Keratinocyte (primary cell): ENCODE data around the gene LYVE1. TPM values are rescaled to one million over a fixed set of nuclear protein-coding genes. Genes with fewer than 3 reads are reported as not detected.

Experiments used
- DNase-seq: peaks from one replicate; pipeline ENCODE4 v3.0.0-alpha.2; 2011; ENCODE audit warnings: low read depth, missing footprints, low spot score
- FAIRE-seq: peaks from 2 replicates; lab custom pipeline; 2011; peaks lifted over from hg19 to GRCh38; lab: Jason Lieb, UNC
- H2AFZ ChIP-seq: 2 replicates; pipeline ENCODE4 v1.6.0; 2012; ENCODE audit warnings: low read length, control low read depth, inconsistent platforms; ENCODE audit not compliant: control insufficient read depth
- H3K27ac ChIP-seq: 2 replicates; pipeline ENCODE4 v1.5.1; 2011; ENCODE audit warnings: low read length; ENCODE audit not compliant: control insufficient read depth, insufficient read depth
- H3K27me3 ChIP-seq: 3 replicates; pipeline ENCODE4 v1.6.0; 2011; ENCODE audit warnings: low read length; ENCODE audit not compliant: control insufficient read depth, insufficient read depth; ENCODE audit errors: extremely low read depth
- H3K36me3 ChIP-seq, 2 experiments: 2 replicates in 1 of 2; 3 replicates in 1 of 2; pipeline ENCODE4 v1.5.1; 2011; ENCODE audit warnings: low read length in 2 of 2, mild to moderate bottlenecking in 1 of 2; ENCODE audit not compliant: control insufficient read depth in 2 of 2, insufficient read depth in 2 of 2; ENCODE audit errors: extremely low read depth in 1 of 2
- H3K4me1 ChIP-seq: 3 replicates; pipeline ENCODE4 v1.5.1; 2011; ENCODE audit warnings: low read length; ENCODE audit not compliant: control insufficient read depth, insufficient read depth; ENCODE audit errors: extremely low read depth
- H3K4me2 ChIP-seq: 3 replicates; pipeline ENCODE4 v1.6.0; 2011; ENCODE audit warnings: low read depth, low read length; ENCODE audit not compliant: control insufficient read depth, insufficient read depth; ENCODE audit errors: extremely low read depth
- H3K4me3 ChIP-seq, 3 experiments: fragments of 200-600 bp in 1 of 3; sonication (generic) in 1 of 3; 2 replicates in 2 of 3; 3 replicates in 1 of 3; pipeline ENCODE4 v1.5.1; 2011 to 2016; ENCODE audit warnings: low read length in 3 of 3, mild to moderate bottlenecking in 3 of 3, control low read depth in 2 of 3, inconsistent platforms in 1 of 3, low read depth in 1 of 3, mixed read lengths in 1 of 3, mixed run types in 1 of 3, moderate library complexity in 1 of 3; ENCODE audit not compliant: control insufficient read depth in 2 of 3, insufficient read depth in 2 of 3; ENCODE audit errors: extremely low read depth in 1 of 3
- H3K79me2 ChIP-seq: 2 replicates; pipeline ENCODE4 v1.6.0; 2012; ENCODE audit warnings: low read length; ENCODE audit not compliant: control insufficient read depth, insufficient read depth
- H3K9ac ChIP-seq: 3 replicates; pipeline ENCODE4 v1.6.0; 2011; ENCODE audit warnings: low read length; ENCODE audit not compliant: control insufficient read depth, insufficient read depth; ENCODE audit errors: extremely low read depth
- H3K9me1 ChIP-seq: 3 replicates; pipeline ENCODE4 v1.6.0; 2011; ENCODE audit warnings: low read length; ENCODE audit not compliant: control insufficient read depth, insufficient read depth; ENCODE audit errors: extremely low read depth
- H3K9me3 ChIP-seq: 2 replicates; pipeline ENCODE4 v1.5.1; 2012; ENCODE audit warnings: low read depth, low read length; ENCODE audit not compliant: control insufficient read depth
- H4K20me1 ChIP-seq: 3 replicates; pipeline ENCODE4 v1.6.0; 2011; ENCODE audit warnings: low read length; ENCODE audit not compliant: control insufficient read depth, insufficient read depth; ENCODE audit errors: extremely low read depth
- EZH2 ChIP-seq: IDR thresholded peaks from one replicate; pipeline ENCODE4 v1.6.1; 2012; ENCODE audit warnings: inconsistent platforms, mild to moderate bottlenecking, low read length, moderate library complexity
- dilution Hi-C: fragments of 300-500 bp; cut with MboI; formaldehyde crosslinking; loops from one replicate; pipeline ENCODE4 v1.7.0; 2020; ENCODE audit warnings: low sequenced_read_pairs; ENCODE audit not compliant: extremely low pct_ligation_motif_present
- polyA plus RNA-seq, 5 experiments: library from polyadenylated mRNA; depleted of rRNA in 3 of 5; stranded (reverse) in 3 of 5; stranded (forward) in 1 of 5; unstranded in 1 of 5; fragments of >200 nt; gene quantifications; 1 replicate in 1 of 5; 2 replicates in 3 of 5; 3 replicates in 1 of 5; pipeline versions ENCODE4 v1.2.1 to v1.2.3, GENCODE V29; 2011 to 2012; ENCODE audit warnings: missing spikeins in 2 of 5, low read depth in 1 of 5, low replicate concordance in 1 of 5
- TF ChIP-seq, protein P1 (sequence below), 3 experiments: IDR thresholded peaks in 1 of 3; conservative IDR thresholded peaks in 1 of 3; optimal IDR thresholded peaks in 1 of 3; 2 replicates in 2 of 3; 3 replicates in 1 of 3; pipeline versions ENCODE3 to v1.5.1; 2011; ENCODE audit warnings: low read length in 3 of 3, mild to moderate bottlenecking in 3 of 3, moderate library complexity in 2 of 3, control low read depth in 1 of 3, inconsistent platforms in 1 of 3; ENCODE audit not compliant: insufficient read depth in 2 of 3; ENCODE audit errors: extremely low read depth in 1 of 3

Gene LYVE1
- polyA plus RNA-seq, 1 donor (not counting 4 experiments of a cell fraction or from before 2014, with no cell fraction given), result not detected

DNA sequence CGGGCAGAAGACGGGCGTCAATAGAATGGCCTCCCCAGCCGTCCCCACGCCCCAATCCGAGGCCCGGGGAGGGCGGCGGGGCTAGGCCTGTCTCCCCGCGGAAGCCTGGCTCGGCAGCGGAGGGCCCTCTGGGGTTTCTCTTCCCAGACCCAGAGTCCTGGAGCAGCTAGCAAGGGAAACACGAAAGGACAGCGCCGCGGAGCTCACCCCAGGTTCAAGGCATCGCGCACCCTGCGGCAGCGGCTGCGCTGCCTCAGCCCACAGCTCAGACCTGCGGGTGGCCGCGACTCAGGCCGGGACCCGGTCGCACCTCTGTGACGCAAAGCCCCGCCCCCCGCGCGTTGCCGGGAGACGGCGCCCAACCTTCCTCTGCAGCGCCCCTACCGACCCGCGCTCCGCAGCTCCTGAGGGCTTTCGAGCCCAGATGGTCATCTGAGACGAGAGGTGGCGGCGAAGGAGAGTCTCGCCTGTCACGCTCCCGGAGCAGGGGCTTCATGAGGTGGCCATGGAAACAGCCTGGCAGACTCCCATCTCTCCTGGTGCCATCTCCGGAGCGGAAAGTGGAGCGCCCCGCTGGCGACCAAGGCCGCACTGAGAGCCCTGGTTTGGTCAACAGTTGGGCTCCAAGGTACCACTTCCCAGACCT, 27.4 kb downstream of the LYVE1 start, which contains the start of gene RNF141:
RNF141 (minus strand) TSS at position 273 of the 646 bp plus-strand sequence. CDS start 7,029 bp downstream, outside the sequence.
- Histone ChIP-seq H3K79me2 (peaks cover 19% of the 10 kb centered on the region), H3K9me1 (no peaks in the 10 kb centered on the region), H3K4me3 (peak within 1 kb of the TSS; percentile 70 to 98 (median 94)), H3K36me3 (no peaks in the 10 kb centered on the region), H3K9me3 (peaks cover 1% of the 10 kb centered on the region), H2AFZ (peak within 1 kb of the TSS; percentile 95), H3K4me1 (peaks cover 11% of the 10 kb centered on the region), H4K20me1 (no peaks in the 10 kb centered on the region), H3K4me2 (peak within 1 kb of the TSS; percentile 97), H3K27me3 (no peaks in the 10 kb centered on the region), H3K9ac (peak within 1 kb of the TSS; percentile 97), H3K27ac (peak within 1 kb of the TSS; percentile 97)
- TF ChIP-seq, protein P1, sequence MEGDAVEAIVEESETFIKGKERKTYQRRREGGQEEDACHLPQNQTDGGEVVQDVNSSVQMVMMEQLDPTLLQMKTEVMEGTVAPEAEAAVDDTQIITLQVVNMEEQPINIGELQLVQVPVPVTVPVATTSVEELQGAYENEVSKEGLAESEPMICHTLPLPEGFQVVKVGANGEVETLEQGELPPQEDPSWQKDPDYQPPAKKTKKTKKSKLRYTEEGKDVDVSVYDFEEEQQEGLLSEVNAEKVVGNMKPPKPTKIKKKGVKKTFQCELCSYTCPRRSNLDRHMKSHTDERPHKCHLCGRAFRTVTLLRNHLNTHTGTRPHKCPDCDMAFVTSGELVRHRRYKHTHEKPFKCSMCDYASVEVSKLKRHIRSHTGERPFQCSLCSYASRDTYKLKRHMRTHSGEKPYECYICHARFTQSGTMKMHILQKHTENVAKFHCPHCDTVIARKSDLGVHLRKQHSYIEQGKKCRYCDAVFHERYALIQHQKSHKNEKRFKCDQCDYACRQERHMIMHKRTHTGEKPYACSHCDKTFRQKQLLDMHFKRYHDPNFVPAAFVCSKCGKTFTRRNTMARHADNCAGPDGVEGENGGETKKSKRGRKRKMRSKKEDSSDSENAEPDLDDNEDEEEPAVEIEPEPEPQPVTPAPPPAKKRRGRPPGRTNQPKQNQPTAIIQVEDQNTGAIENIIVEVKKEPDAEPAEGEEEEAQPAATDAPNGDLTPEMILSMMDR (optimal IDR thresholded peaks at IDR 0.05 in 1 of 3, IDR thresholded peaks at IDR 0.05 in 1 of 3, conservative IDR thresholded peaks at IDR 0.05 in 1 of 3; ENCODE audit: extremely low read depth in 1 of 3, insufficient read depth in 2 of 3, low read length in 3 of 3), result peak; percentile 76 to 96 (median 85)
- TF ChIP-seq EZH2, result no peak
- DNase-seq (peak; percentile 50), FAIRE-seq (peak; percentile 23)
- dilution Hi-C loops, result no loop called here

DNA sequence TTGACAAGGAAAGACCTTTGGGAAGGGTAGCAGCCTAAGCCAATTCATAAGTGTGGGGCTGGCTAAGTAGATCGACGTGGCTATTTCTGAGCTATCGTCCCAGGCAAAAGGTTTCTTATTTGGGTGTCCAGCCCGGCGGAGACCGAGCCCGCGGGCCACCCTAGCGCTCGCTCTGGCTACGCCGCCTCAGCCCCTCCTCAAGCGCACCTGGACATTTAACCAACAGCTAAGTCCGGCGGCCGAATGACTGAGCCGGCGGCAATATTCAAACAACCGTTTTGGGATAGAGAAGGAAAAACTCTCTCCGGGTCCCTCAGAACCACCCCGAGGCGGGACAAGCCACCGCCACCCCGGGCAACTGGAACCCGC, 27.9 kb downstream of the LYVE1 start:
- H3K9ac ChIP-seq, result peak overlapping the region; percentile 97
- no peaks in the 10 kb centered on the region for H3K36me3 ChIP-seq
- DNase-seq, result no peak
- TF ChIP-seq EZH2, result no peak
- TF ChIP-seq, protein P1 (optimal IDR thresholded peaks at IDR 0.05 in 1 of 3, IDR thresholded peaks at IDR 0.05 in 1 of 3, conservative IDR thresholded peaks at IDR 0.05 in 1 of 3; ENCODE audit: extremely low read depth in 1 of 3, insufficient read depth in 2 of 3, low read length in 3 of 3), result no peak
- FAIRE-seq, result no peak
- peak overlapping the region; percentile 97 for H3K27ac ChIP-seq
- H3K4me2 ChIP-seq, result peak overlapping the region; percentile 97
- H4K20me1 ChIP-seq, result no peaks in the 10 kb centered on the region
- H3K9me1 ChIP-seq, result no peaks in the 10 kb centered on the region
- H3K4me3 ChIP-seq, result peak overlapping the region; percentile 70 to 98 (median 94)
- peaks cover 1% of the 10 kb centered on the region for H3K9me3 ChIP-seq
- peaks cover 11% of the 10 kb centered on the region for H3K4me1 ChIP-seq
- peak overlapping the region; percentile 41 for H2AFZ ChIP-seq
- dilution Hi-C loops, result no loop called here
- peaks cover 22% of the 10 kb centered on the region for H3K79me2 ChIP-seq
- no peaks in the 10 kb centered on the region for H3K27me3 ChIP-seq
